GM18858 (cell line): Measurements from ENCODE around the gene B4GALNT1.
"Not testable (repeated sequence)": the region's sequence is repeated elsewhere in the genome, so short reads cannot be mapped to it uniquely, and the experiment has no call there.

Source experiments
- ATAC-seq: cut with Tn5 transposase; IDR thresholded peaks from one replicate; pipeline ENCODE4 v1.9.1; 2021; ENCODE audit not compliant: unreplicated experiment

The B4GALNT1 gene

DNA sequence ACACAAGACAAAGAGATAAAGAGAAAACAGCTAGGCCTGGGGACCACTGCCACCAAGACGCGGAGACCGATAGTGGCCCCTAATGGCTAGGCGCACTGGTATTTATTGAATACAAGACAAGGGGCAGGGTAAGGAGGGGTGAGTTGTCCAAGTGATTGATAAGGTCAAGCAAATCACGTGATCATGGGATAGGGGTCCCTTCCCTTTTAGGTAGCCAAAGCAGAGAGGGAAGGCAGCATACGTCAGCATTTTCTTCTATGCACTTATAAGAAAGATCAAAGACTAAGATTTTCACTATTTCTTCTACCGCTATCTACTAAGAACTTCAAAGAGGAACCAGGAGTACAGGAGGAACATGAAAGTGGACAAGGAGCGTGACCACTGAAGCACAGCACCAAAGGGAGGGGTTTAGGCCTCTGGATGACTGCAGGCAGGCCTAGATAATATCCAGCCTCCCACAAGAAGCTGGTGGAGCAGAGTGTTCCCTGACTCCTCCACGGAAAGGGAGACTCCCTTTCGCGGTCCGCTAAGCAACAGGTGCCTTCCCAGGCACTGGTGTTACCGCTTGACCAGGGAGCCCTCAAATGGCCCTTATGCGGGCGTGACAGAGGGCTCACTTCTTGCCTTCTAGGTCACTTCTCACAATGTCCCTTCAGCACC, 43.9 kb downstream of the B4GALNT1 start:
- not testable (repeated sequence) for ATAC-seq

- no peak for ATAC-seq
Measured at GRCh38 chr12:57586832-57587429, 46.1 kb downstream of the B4GALNT1 start.

DNA sequence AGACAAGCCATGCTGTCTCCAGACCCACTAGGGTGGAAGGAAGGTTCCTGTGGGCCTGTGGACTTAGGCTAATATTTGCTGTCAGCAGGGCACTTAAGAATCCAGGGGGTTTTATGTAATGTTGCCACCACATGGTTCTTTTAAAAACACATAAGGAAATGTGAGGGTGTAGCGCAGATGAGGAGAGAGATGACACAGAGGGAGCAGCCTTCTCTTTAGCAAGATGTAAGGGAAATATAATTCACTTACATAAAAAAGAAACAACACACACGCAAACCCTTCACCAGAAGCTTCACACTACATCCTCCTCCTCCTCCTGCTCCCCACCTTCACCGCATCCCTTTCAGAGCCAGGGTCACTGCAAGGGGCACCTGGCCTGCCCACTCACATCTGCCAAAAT, 46.9 kb downstream of the B4GALNT1 start:
- ATAC-seq: no peak

GRCh38 chr12:57585156-57585555, 47.8 kb downstream of the B4GALNT1 start:
- ATAC-seq: no peak

DNA sequence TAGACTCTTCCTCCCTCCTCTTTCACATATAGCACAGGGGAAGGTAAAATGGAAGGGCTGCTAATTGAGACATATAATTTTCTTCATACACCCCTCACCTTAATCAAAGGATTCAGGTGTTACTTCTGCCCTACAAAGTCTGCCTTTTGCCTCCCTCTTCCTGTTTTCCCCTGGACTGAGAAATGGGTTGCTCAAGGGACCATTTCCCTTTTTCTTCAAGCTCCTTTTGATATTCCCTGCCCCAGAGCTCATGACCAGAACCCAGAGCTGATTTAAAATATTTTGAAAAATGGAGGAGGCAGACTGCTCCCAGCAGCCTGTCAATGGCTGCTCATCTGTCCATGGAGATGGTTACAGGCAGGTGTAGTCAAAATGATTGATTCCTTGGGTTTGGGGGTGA, 48.3 kb downstream of the B4GALNT1 start:
- ATAC-seq: no peak

GRCh38 chr12:57584050-57584449, 49.0 kb downstream of the B4GALNT1 start:
- ATAC-seq: no peak

DNA sequence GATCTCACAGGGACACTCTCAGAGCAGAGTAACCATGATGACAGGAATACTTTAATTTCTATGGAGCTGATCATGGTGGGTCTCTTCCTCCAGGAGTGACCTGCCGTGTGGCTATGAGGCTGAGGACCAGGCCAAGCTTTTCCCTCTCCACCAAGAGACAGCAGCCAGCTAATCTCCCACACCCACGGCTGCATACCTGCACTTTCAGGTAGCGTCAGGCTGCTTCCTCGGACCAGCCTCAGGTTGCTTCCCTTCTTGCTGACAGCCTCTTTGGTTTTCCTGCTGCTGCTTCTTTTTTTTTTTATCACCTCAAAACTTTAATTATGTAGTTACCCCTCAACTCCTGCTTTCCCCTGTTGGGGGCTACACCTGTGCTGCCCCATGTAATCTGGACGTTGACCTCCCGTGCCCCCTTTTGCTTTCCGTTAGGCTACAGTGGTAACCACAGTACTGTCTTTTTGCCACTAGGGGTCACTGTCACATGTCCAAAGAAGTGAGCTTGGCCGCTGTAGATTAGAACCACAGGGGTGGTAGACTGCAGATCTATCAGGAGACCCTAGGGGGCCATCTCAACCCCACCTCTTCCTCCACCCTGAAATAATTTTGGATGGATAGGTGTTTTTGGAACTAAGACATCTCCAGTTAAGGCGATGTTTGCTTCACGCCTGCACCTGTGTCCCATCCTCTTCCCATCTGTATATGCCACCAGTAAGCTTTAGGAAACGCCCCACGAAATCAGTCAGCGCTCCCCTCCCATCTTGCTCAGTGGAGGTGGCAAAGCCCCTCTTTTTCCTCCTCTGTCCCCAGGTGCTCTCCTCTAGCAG, 49.8 kb downstream of the B4GALNT1 start:
- ATAC-seq: peak; percentile 87

DNA sequence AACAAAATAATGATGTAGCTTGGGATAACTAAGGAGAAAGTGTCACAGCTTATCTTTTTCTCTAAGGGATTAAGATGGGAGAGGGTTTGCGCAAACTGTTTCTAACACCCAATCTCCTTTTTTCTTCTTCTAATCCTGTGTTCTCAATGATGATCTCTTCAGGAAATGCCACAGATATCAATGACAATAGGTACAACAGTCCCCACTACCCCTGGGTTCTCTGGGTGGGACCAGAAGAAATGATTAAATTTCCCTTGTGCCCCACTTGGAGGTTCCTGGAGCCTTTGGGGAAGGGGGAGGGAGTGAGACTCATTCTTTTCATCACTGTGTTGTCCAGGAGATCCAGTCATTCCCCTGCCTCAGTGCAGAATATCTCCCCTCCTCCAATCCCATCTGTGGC, 50.6 kb downstream of the B4GALNT1 start:
- no peak for ATAC-seq

DNA sequence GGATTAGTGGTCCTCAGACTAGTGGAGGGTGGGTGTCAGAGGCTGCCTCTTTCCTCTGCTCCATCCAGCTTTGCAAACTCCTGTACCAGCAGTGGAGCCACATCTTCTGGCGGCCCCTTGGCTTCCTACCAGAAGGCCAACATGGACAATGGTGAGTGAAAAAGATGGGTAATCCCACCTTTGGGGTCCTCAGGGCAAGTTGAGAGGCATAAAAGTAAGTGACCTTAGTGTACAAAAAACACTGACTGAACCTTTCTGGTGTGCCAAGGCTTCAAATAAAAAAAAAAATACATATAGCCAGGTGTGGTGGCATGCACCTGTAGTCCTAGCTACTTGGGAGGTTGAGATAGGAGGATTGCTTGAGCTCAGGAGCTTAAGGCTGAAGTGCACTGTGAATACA, 51.2 kb downstream of the B4GALNT1 start:
- no peak for ATAC-seq

DNA sequence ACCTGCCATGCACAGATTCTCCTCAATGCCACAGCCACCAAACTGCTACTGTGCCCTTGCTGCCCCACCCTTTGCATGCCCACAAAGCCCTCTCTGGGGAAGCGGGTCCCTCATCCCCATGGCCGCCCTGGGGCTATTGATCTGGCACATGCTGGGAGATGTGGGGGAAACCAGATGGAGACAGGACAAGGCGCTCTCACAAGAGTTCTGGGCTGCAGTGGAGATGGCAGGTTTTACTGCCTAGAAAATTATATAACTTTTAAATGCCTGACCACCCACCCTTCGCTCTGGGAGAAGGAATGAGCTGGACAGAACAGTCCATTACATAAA, 52.6 kb downstream of the B4GALNT1 start:
- ATAC-seq: no peak

GRCh38 chr12:57579677-57580465, 53.1 kb downstream of the B4GALNT1 start:
- ATAC-seq: no peak

GRCh38 chr12:57579011-57579410, 54.0 kb downstream of the B4GALNT1 start:
- ATAC-seq: no peak

GRCh38 chr12:57577981-57578758, 54.8 kb downstream of the B4GALNT1 start:
- ATAC-seq: no peak

DNA sequence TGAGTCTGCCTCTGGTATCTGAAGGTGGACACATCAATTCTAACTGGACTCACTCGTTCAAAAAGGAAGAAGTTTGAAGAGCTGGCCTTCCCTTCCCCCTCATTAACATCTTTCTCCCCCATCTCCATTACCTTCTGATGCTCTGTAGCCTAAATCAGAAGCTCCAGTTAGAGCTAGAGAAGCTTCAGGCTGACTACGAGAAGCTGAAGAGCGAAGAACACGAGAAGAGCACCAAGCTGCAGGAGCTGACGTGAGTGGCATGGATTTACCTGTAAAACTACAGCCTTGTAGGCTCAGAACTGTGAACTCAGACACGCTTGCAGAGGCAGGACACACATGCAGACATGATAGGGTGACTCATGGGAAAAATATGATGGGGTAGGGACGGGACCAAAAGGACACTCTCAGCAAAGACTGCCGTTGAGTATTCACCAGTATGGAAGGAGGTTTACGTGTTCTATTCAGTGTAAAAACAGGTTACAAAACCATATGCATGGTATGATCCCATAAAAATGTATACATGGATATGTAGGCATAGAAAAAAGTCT, 56.3 kb downstream of the B4GALNT1 start:
- ATAC-seq: no peak
